Inflammatory macrophage treated with lipopolysaccharide for 4 hours (primary cell): ENCODE results near the gene GPR12.
A peak's percentile ranks its signal among the peaks of the same experiment; 100 is the strongest.

ENCODE experiments used
- DNase-seq: peaks from one replicate; pipeline ENCODE4 v3.0.0-alpha.2; 2020

GPR12 gene

GRCh38 chr13:26759907-26760831 lies at the start of gene GPR12:
Gene GPR12, minus strand, starts transcription at chr13:26760786. Its CDS starts 959 bp downstream, at chr13:26759827.
- peak; percentile 4 for DNase-seq

GRCh38 chr13:26810095-26810494 lies 49.5 kb upstream of the GPR12 start:
- DNase-seq, result no peak

GRCh38 chr13:26806891-26807290 lies 46.3 kb upstream of the GPR12 start:
- no peak for DNase-seq

GRCh38 chr13:26787961-26788360 lies 27.4 kb upstream of the GPR12 start:
- no peak for DNase-seq

GRCh38 chr13:26786651-26787295 lies 26.2 kb upstream of the GPR12 start:
- DNase-seq, result no peak

- no peak for DNase-seq
Measured at GRCh38 chr13:26785838-26786630, 25.4 kb upstream of the GPR12 start.

- DNase-seq, result no peak
Measured at GRCh38 chr13:26784704-26785639, 24.4 kb upstream of the GPR12 start.

- DNase-seq, result no peak
Measured at GRCh38 chr13:26780411-26780810, 19.8 kb upstream of the GPR12 start.

- no peak for DNase-seq
Measured at GRCh38 chr13:26779321-26779720, 18.7 kb upstream of the GPR12 start.

- no peak for DNase-seq
Measured at GRCh38 chr13:26772531-26772930, 11.9 kb upstream of the GPR12 start.

- DNase-seq, result no peak
Measured at GRCh38 chr13:26771796-26772195, 11.2 kb upstream of the GPR12 start.

GRCh38 chr13:26762745-26763345 lies 2.3 kb upstream of the GPR12 start:
- DNase-seq, result no peak

GRCh38 chr13:26760832-26761582 lies 421 bp upstream of the GPR12 start:
- no peak for DNase-seq

GRCh38 chr13:26759249-26759906 lies 1.2 kb downstream of the GPR12 start:
- no peak for DNase-seq

GRCh38 chr13:26758496-26759157 lies 2.0 kb downstream of the GPR12 start:
- no peak for DNase-seq

GRCh38 chr13:26756961-26757360 lies 3.6 kb downstream of the GPR12 start:
- DNase-seq, result no peak

- DNase-seq, result no peak
Measured at GRCh38 chr13:26752671-26753070, 7.9 kb downstream of the GPR12 start.

GRCh38 chr13:26749905-26750304 lies 10.7 kb downstream of the GPR12 start:
- no peak for DNase-seq

- DNase-seq, result no peak
Measured at GRCh38 chr13:26749285-26749684, 11.3 kb downstream of the GPR12 start.

- DNase-seq, result no peak
Measured at GRCh38 chr13:26747706-26748105, 12.9 kb downstream of the GPR12 start.
